HCT116 (cell line): Measurements from ENCODE around the gene TARS2. TPM values are rescaled to one million over a fixed set of nuclear protein-coding genes. Genes with fewer than 3 reads are reported as not detected.
A peak's percentile ranks its signal among the peaks of the same experiment; 100 is the strongest.

Experiments
- ATAC-seq: fragments of 200-7000 bp; cut with Tn5 transposase; 2 replicates; pipeline ENCODE4 v1.9.1; 2020; ENCODE audit warnings: mild to moderate bottlenecking, moderate library complexity
- BruUV-seq: library from RNA; stranded (reverse); fragments of 400-500 nt; replicated peaks from 2 replicates; lab custom pipeline; 2021; lab: Mats Ljungman, UMichigan
- CTCF ChIA-PET: fragments of 300-600 bp; sonication (Branson Sonifier 250); formaldehyde crosslinking; loops from one replicate; lab custom pipeline; 2021; ENCODE audit warnings: antibody characterized with exemption; lab: Charles Lee
- POLR2A ChIA-PET: fragments of 300-600, 350-600 bp; sonication (Branson Sonifier 250); formaldehyde crosslinking; loops from one replicate; lab custom pipeline; 2021; ENCODE audit warnings: antibody characterized with exemption; lab: Charles Lee
- RAD21 ChIA-PET, 2 experiments: fragments of 300-600 bp; sonication (Branson Sonifier 250); formaldehyde crosslinking; loops; one replicate each; lab custom pipeline; 2023; ENCODE audit warnings: low total read pairs in 2 of 2; ENCODE audit not compliant: uncharacterized antibody in 2 of 2, unreplicated experiment in 2 of 2, low non-redundant PET in 1 of 2; lab: Charles Lee
- DNase-seq: peaks from one replicate; pipeline ENCODE4 v3.0.0-alpha.2; 2010; ENCODE audit warnings: low read depth, low spot score
- H2AFZ ChIP-seq: fragments of 200-600 bp; shearing (Covaris generic), sonication (generic); 2 replicates; pipeline ENCODE4 v1.6.1; 2017; ENCODE audit warnings: low read depth, mixed run types, mixed read lengths, antibody characterized with exemption, low read length; ENCODE audit not compliant: poor library complexity, severe bottlenecking
- H3K27ac ChIP-seq: 2 replicates; pipeline ENCODE4 v1.5.1; 2012; ENCODE audit warnings: low read depth, low read length
- H3K27me3 ChIP-seq: fragments of 200-600 bp; sonication (generic); 2 replicates; pipeline ENCODE4 v1.6.1; 2016; ENCODE audit warnings: mixed run types, low read length, mixed read lengths; ENCODE audit not compliant: insufficient read depth
- H3K36me3 ChIP-seq, 2 experiments: fragments of 200-500 bp in 1 of 2; fragments of 200-600 bp in 1 of 2; sonication (Bioruptor generic) in 1 of 2; sonication (generic) in 1 of 2; 2 replicates each; pipeline versions ENCODE4 v1.5.1 to v1.6.1; 2014 to 2016; ENCODE audit warnings: low read length in 2 of 2, inconsistent platforms in 1 of 2, mixed read lengths in 1 of 2, mixed run types in 1 of 2; ENCODE audit not compliant: insufficient read depth in 2 of 2, control insufficient read depth in 1 of 2
- H3K4me1 ChIP-seq, 2 experiments: fragments of 200-600 bp in 1 of 2; sonication (generic) in 1 of 2; 2 replicates each; pipeline versions ENCODE4 v1.5.1 to v1.6.1; 2012 to 2017; ENCODE audit warnings: low read length in 2 of 2, inconsistent platforms in 1 of 2, mild to moderate bottlenecking in 1 of 2, mixed read lengths in 1 of 2, mixed run types in 1 of 2, moderate library complexity in 1 of 2; ENCODE audit not compliant: insufficient read depth in 2 of 2, control insufficient read depth in 1 of 2
- H3K4me2 ChIP-seq: fragments of 200-600 bp; sonication (generic); 2 replicates; pipeline ENCODE4 v1.6.1; 2017; ENCODE audit warnings: mixed run types, low read length, mixed read lengths
- H3K4me3 ChIP-seq, 2 experiments: fragments of 200-600 bp in 1 of 2; sonication (generic) in 1 of 2; replicated peaks in 1 of 2; 2 replicates each; pipeline ENCODE4 v1.5.1; 2011 to 2016; ENCODE audit warnings: low read length in 2 of 2, control low read depth in 1 of 2, low read depth in 1 of 2, mild to moderate bottlenecking in 1 of 2, mixed read lengths in 1 of 2, mixed run types in 1 of 2
- H3K79me2 ChIP-seq: fragments of 200-600 bp; sonication (generic); 2 replicates; pipeline ENCODE4 v1.6.1; 2017; ENCODE audit warnings: mild to moderate bottlenecking, mixed run types, low read length, moderate library complexity, mixed read lengths; ENCODE audit not compliant: insufficient read depth
- H3K9ac ChIP-seq: fragments of 200-600 bp; sonication (generic); 2 replicates; pipeline ENCODE4 v1.6.1; 2016; ENCODE audit warnings: low read length, mixed read lengths
- H3K9me2 ChIP-seq: fragments of 200-600 bp; sonication (generic), shearing (Covaris generic); 2 replicates; pipeline ENCODE4 v1.6.1; 2017; ENCODE audit warnings: mixed run types, mild to moderate bottlenecking, moderate library complexity; ENCODE audit not compliant: insufficient read depth
- H3K9me3 ChIP-seq, 2 experiments: fragments of 200-500 bp in 1 of 2; fragments of 200-600 bp in 1 of 2; sonication (Bioruptor generic) in 1 of 2; sonication (generic) in 1 of 2; 2 replicates each; pipeline ENCODE4 v1.6.1; 2014 to 2017; ENCODE audit warnings: low read length in 2 of 2, mixed read lengths in 2 of 2, inconsistent platforms in 1 of 2, low read depth in 1 of 2, mild to moderate bottlenecking in 1 of 2, mixed run types in 1 of 2, moderate library complexity in 1 of 2; ENCODE audit not compliant: control insufficient read depth in 1 of 2, insufficient read depth in 1 of 2
- H4K20me1 ChIP-seq: fragments of 200-600 bp; sonication (generic), shearing (Covaris generic); 2 replicates; pipeline ENCODE4 v1.6.1; 2017; ENCODE audit warnings: mixed run types, mild to moderate bottlenecking, moderate library complexity; ENCODE audit not compliant: insufficient read depth
- ATF3 ChIP-seq: IDR thresholded peaks from 2 replicates; pipeline ENCODE4 v1.6.1; 2012
- CTCF ChIP-seq, 3 experiments: fragments of 200-600 bp in 1 of 3; sonication (generic) in 1 of 3; IDR thresholded peaks in 2 of 3; conservative IDR thresholded peaks in 1 of 3; 2 replicates each; pipeline ENCODE4 v1.5.1; 2012 to 2017; ENCODE audit warnings: low read depth in 2 of 3, low read length in 2 of 3, antibody characterized with exemption in 1 of 3, borderline replicate concordance in 1 of 3, control low read depth in 1 of 3, mild to moderate bottlenecking in 1 of 3, mixed read lengths in 1 of 3, mixed run types in 1 of 3, moderate library complexity in 1 of 3; ENCODE audit not compliant: insufficient read depth in 1 of 3
- EZH2 ChIP-seq: fragments of 200-600 bp; sonication (generic); IDR thresholded peaks from 2 replicates; pipeline ENCODE4 v1.6.1; 2017; ENCODE audit warnings: antibody characterized with exemption, mixed run types
- MAX ChIP-seq: IDR thresholded peaks from 2 replicates; pipeline ENCODE4 v1.6.1; 2012
- POLR2A ChIP-seq: IDR thresholded peaks from 2 replicates; pipeline ENCODE4 v1.7.0; 2011; ENCODE audit warnings: borderline replicate concordance; ENCODE audit not compliant: insufficient read depth, insufficient read length; ENCODE audit errors: extremely low read depth
- SP1 ChIP-seq: IDR thresholded peaks from 2 replicates; pipeline ENCODE4 v1.6.1; 2012; ENCODE audit warnings: low read depth
- YY1 ChIP-seq: IDR thresholded peaks from 2 replicates; pipeline ENCODE4 v1.6.1; 2011; ENCODE audit warnings: low read length, low read depth, moderate library complexity, mild to moderate bottlenecking; ENCODE audit not compliant: insufficient replicate concordance; ENCODE audit errors: extremely low read depth
- ZNF274 ChIP-seq: fragments of 200-500 bp; sonication (Bioruptor generic); IDR thresholded peaks from 2 replicates; pipeline ENCODE4 v1.6.1; 2014; ENCODE audit warnings: mild to moderate bottlenecking, low read depth, low read length, inconsistent platforms
- intact Hi-C: fragments of 100-400 bp; cut with micrococcal nuclease; formaldehyde crosslinking; loops from 2 replicates; pipeline ENCODE4 v1.10.0; 2022
- total RNA-seq: library from RNA; stranded (reverse); gene quantifications from one replicate; pipeline ENCODE4 v1.2.1, GENCODE V29; 2021; ENCODE audit not compliant: unreplicated experiment

The TARS2 gene
- total RNA-seq, 1 experiment from 2014 or later = 23.2 TPM

GRCh38 chr1:150530491-150531159, 43.4 kb downstream of the TARS2 start (continued):
- no peak for TF ChIP-seq CTCF (IDR thresholded peaks at IDR 0.05 in 2 of 3, conservative IDR thresholded peaks at IDR 0.05 in 1 of 3; ENCODE audit: borderline replicate concordance in 1 of 3, insufficient read depth in 1 of 3, low read depth in 2 of 3, low read length in 2 of 3)
- TF ChIP-seq ZNF274 = no peak
- no peak for TF ChIP-seq POLR2A
- no peak for TF ChIP-seq MAX
- TF ChIP-seq EZH2 = no peak

GRCh38 chr1:150532860-150533259, 45.6 kb downstream of the TARS2 start:
- Histone ChIP-seq H3K9me2 (no peaks in the 10 kb centered on the region), H3K27ac (no peak overlapping the region), H2AFZ (no peak overlapping the region), H3K36me3 (no peaks in the 10 kb centered on the region), H3K4me2 (no peak overlapping the region), H3K9me3 (no peaks in the 10 kb centered on the region), H3K4me3 (no peak overlapping the region), H3K79me2 (no peaks in the 10 kb centered on the region), H4K20me1 (no peaks in the 10 kb centered on the region), H3K27me3 (no peaks in the 10 kb centered on the region), H3K4me1 (peaks cover 6 to 35% of the 10 kb centered on the region in 2 experiments; a peak in 3 of 4 replicates), H3K9ac (no peak overlapping the region)
- CTCF ChIA-PET = interaction anchor here (0.6 to 2.1 kb wide), 20 partner anchors 11 to 473 kb away, joined by 3 to 19 read pairs (median 4); partner anchors contain the start of genes ADAMTSL4, ENSA, FALEC and MINDY1
- BruUV-seq = no TSS peak
- no peak for TF ChIP-seq ZNF274
- TF ChIP-seq YY1 = no peak
- TF ChIP-seq EZH2 = no peak
- no peak for TF ChIP-seq SP1
- TF ChIP-seq ATF3 = no peak
- intact Hi-C loops = loop anchor here (1.0 to 5.0 kb wide), 2 partner anchors 69 to 276 kb away; partner anchors contain the start of gene CA14
- POLR2A ChIA-PET = interaction anchor here (1.1 to 1.4 kb wide), 2 partner anchors 17 to 273 kb away, joined by 3 to 5 read pairs; partner anchors contain the start of gene FALEC
- DNase-seq (no peak), ATAC-seq (0 out of 2 replicates have a peak, but pooled peaks have one; percentile 6)
- RAD21 ChIA-PET = no interaction called here
